ENCODE measurements around the gene LCP2. TPM values are rescaled to one million over a fixed set of nuclear protein-coding genes. Genes with fewer than 3 reads are reported as not detected.

LCP2 gene
- total RNA-seq, 4 donors from 2014 or later, result 1.9 to 3.2 (median 2.3) TPM

GRCh38 chr5:170273968-170274710, 23.4 kb downstream of the LCP2 start:
- H3K4me1 ChIP-seq, result no peaks in the 10 kb centered on the region
- ATAC-seq (no peak), DNase-seq (no peak)
- H3K27me3 ChIP-seq, result no peaks in the 10 kb centered on the region
- H3K9me3 ChIP-seq, result no peaks in the 10 kb centered on the region
- H3K36me3 ChIP-seq, result no peaks in the 10 kb centered on the region
- intact Hi-C loops (cut with DNase I; ENCODE audit: low total_unique reads) (no loop called here), in situ Hi-C loops (cut with MboI; ENCODE audit: low sequenced_read_pairs in 4 of 4) (no loop called here)
- H3K27ac ChIP-seq, result no peak overlapping the region
- no peak overlapping the region for H3K4me3 ChIP-seq
- TF ChIP-seq CTCF (IDR thresholded peaks at IDR 0.05 in 4 of 5, conservative IDR thresholded peaks at IDR 0.05 in 1 of 5), result no peak
- no peak for TF ChIP-seq POLR2A (IDR thresholded peaks at IDR 0.05)

GRCh38 chr5:170270293-170271069, 27.1 kb downstream of the LCP2 start:
- Histone ChIP-seq H3K36me3 (no peaks in the 10 kb centered on the region), H3K4me3 (no peak overlapping the region), H3K27ac (no peak overlapping the region), H3K9me3 (no peaks in the 10 kb centered on the region), H3K4me1 (peaks cover 5 to 6% of the 10 kb centered on the region in 2 donors), H3K27me3 (no peaks in the 10 kb centered on the region)
- TF ChIP-seq CTCF (IDR thresholded peaks at IDR 0.05 in 4 of 5, conservative IDR thresholded peaks at IDR 0.05 in 1 of 5) (no peak), POLR2A (IDR thresholded peaks at IDR 0.05) (no peak)
- in situ Hi-C loops (cut with MboI; ENCODE audit: low sequenced_read_pairs in 4 of 4) (no loop called here), intact Hi-C loops (cut with DNase I; ENCODE audit: low total_unique reads) (no loop called here)
- DNase-seq (no peak), ATAC-seq (no peak)

- no peak for DNase-seq
These were observed 28.0 kb downstream of the LCP2 start for GRCh38 chr5:170269579-170269978.

GRCh38 chr5:170268884-170269283, 28.7 kb downstream of the LCP2 start:
- Histone ChIP-seq H3K36me3 (no peaks in the 10 kb centered on the region), H3K27ac (peak overlapping the region in 1 of 4 donors; percentile 4), H3K9me3 (no peaks in the 10 kb centered on the region), H3K4me3 (no peak overlapping the region), H3K27me3 (no peaks in the 10 kb centered on the region), H3K4me1 (peaks cover 5 to 6% of the 10 kb centered on the region in 2 donors)
- in situ Hi-C loops (cut with MboI; ENCODE audit: low sequenced_read_pairs in 4 of 4), result loop anchor here in 1 of 4 donors (5.0 kb wide), 1 partner anchor 148 kb away; no protein-coding TSS in a partner anchor
- intact Hi-C loops (cut with DNase I; ENCODE audit: low total_unique reads), result loop anchor here (1.0 to 5.0 kb wide), 3 partner anchors 42 to 151 kb away; no protein-coding TSS in a partner anchor
- DNase-seq (no peak), ATAC-seq (no peak)
- TF ChIP-seq CTCF (IDR thresholded peaks at IDR 0.05 in 4 of 5, conservative IDR thresholded peaks at IDR 0.05 in 1 of 5) (no peak), POLR2A (IDR thresholded peaks at IDR 0.05) (no peak)

More at GRCh38 chr5:170269579-170269978, 28.0 kb downstream of the LCP2 start:
- Histone ChIP-seq H3K9me3 (no peaks in the 10 kb centered on the region), H3K27ac (peak overlapping the region in 1 of 4 donors; percentile 4), H3K4me3 (no peak overlapping the region), H3K36me3 (no peaks in the 10 kb centered on the region), H3K27me3 (no peaks in the 10 kb centered on the region), H3K4me1 (peaks cover 5 to 6% of the 10 kb centered on the region in 2 donors)
- TF ChIP-seq CTCF (IDR thresholded peaks at IDR 0.05 in 4 of 5, conservative IDR thresholded peaks at IDR 0.05 in 1 of 5) (no peak), POLR2A (IDR thresholded peaks at IDR 0.05) (no peak)
- intact Hi-C loops (cut with DNase I; ENCODE audit: low total_unique reads) (loop anchor here (5.0 kb wide), 2 partner anchors 42 to 68 kb away; no protein-coding TSS in a partner anchor), in situ Hi-C loops (cut with MboI; ENCODE audit: low sequenced_read_pairs in 4 of 4) (loop anchor here in 1 of 4 donors (5.0 kb wide), 1 partner anchor 148 kb away; no protein-coding TSS in a partner anchor)
- ATAC-seq, result no peak

All from gastrocnemius medialis (tissue), 4 donors.